Pons (tissue), 1 donor: Measurements from ENCODE around the gene SLC34A1.
"Not testable (repeated sequence)": the region's sequence is repeated elsewhere in the genome, so short reads cannot be mapped to it uniquely, and the experiment has no call there.

Source experiments
- DNase-seq: peaks from one replicate; pipeline ENCODE4 v3.0.0-alpha.2; 2016; ENCODE audit warnings: low spot score

Gene SLC34A1

DNA sequence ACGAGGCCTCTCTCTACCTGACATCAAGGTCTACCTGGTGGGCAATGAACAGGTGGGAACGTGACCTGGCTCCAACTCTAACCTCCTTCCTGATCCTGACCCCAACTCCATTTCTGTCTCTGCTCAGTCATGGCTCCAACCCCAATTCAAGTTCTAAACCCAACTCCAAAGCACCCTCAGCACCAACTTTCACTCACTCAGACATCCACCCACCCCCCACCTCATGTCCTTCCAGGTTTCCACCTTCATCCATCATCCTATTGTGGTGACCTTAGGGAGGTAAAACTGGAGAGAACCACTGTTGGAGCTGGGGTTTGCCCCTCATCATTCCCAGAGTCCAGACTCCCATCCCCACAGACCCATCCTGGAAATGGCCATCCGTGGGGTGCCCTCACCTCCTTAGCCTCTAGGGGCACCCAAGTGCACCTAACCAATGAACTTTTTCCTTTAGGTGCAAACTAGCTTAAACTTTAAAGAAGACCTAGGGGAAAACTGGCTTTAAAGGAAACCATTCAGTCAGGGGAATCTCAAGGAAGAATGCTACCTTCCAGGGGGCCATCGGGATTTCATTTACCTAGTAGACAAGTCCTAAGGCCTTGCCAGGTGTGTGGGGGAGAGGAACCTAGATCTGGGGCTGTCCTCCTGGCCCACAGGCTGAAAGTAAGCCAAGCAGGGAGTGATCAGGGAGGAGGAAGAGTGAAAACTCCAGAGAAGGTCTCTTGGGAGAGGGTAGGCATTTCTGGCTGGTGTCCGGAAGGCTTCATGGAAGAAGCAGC is 15.2 kb upstream of the SLC34A1 start:
- no peak for DNase-seq

DNA sequence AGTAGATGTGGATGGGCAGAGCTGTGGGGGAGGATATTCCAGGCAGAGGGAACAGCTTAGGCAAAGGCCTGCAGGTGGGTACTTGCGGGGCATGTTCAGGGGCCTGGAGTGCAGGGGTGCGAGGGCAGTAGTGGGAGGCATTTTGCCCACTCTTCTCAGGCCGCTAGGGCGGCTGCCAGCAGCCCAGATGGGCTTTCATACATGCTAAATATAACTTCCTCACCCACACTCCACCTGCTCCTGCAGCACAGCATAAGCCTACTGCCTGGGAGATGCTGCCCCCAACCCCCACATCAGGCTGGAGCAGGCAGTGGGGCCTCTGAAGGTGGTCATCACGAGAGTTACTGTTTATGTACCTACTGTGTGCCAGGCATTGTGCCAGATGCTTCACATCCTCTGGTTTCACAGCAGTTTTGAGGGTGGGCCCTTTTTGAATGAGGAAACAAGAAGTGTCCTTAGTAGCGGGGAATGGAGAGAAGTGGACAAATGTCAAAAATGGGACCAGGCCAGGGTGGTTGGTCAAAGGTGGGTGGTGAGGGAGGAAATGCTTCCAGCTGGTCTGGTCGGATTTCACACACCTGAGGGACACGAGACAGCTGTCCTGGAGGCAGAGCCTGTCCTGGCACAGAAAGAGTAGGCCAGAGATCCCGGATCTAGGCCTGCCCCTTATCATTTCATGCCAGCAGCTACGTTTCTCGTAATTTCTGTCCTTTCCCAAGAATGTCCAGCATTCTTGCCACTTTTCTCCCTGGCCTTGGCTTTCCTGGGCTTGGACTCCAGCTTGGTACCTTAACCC is 14.4 kb upstream of the SLC34A1 start:
- DNase-seq: no peak

- DNase-seq: no peak
Measured at GRCh38 chr5:177370488-177371119, 13.6 kb upstream of the SLC34A1 start.

DNA sequence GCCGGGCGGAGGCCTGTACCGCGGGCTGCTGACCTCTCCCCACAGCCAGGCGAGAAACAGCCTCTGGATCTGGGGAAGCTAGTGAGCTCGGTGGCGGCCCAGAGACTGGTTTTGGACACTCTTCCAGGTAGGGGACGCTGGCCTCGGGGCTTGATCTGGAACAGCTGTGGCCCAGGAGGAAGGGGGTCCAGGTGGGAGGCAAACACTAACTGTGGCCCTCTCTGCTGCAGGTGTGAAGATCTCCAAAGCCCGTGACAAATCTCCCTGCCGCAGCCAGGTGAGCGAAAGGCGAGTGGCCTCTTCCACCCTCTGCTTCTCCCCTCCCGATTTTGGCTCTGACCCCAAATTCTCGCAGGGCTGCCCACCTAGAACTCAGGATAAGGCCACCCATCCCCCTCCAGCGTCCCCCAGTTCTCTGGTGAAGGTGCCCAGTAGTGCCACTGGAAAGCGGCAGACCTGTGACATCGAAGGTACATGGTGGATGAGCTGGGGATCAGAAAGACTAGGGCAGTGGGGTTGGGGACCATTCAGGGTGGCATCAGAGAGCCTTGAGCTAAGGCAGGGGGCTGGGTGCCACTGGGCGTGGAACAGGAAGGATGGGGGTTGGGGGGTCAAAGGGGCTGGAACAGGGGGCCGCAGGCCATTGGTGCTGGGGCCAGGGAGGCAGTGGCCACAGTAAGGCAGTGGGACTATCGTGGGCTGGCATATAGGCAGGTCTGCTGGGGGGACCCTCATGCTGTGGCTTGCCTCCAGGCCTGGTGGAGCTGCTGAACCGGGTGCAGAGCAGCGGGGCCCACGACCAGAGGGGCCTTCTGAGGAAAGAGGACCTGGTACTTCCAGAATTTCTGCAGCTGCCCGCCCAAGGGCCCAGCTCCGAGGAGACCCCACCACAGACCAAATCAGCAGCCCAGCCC is 12.9 kb upstream of the SLC34A1 start:
- DNase-seq: no peak

DNA sequence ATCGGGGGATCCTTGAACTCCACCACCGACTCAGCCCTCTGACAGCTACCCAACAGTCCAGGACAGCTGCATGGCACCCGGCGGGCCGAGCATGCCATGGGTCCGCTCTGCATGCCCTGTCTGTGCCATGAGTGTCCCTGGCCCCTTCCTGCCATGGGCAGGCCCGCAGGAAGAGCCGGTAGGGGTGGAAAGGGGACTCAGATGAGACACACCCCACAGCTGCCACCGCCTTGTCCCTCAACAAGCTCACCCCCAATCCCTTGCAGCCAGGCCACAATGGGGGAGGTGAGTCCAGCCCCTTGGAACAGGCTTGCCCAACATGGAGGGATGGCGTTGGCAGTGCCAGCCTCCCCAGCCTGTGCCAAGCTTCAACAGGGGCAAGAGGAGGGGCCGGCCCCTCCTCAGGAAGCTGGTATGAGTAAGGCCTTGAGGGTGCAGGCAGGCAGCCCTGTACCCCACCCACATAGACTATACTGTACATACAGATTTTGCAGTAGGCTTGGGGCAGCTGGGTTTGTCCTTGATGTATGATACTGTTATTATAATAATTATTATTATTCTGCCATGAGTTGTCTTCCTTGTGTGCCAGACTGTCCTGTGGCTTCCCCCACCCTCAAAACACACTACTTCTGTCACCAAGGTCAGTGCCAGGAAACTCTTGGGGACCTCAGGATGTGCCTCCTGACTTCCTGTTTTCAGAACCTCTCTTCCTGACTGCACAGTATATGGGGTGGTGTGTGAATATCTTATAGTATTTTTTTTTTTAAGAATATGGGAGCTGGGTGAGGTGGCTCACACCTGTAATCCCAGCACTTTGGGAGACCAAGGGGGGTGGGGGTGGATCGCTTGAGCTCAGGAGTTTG is 12.0 kb upstream of the SLC34A1 start:
- DNase-seq: no peak

DNA sequence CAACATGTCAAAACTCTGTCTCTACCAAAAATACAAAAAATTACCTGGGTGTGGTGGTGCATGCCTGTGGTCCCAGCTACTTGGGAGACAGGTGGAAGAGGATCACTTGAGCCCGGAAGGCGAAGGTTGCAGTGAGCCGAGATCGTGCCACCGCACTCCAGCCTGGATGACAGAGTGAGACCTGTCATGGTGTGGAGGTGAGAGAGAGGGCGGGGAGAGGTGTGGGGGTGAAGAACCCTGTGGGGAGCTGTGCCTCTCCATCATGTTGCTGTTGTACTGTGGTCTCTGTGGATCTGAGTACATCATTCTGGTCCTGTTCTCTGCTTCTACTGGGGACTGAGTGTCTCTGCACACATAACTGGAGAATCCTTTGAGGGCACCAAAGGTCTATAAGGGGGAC is 11.3 kb upstream of the SLC34A1 start:
- DNase-seq: no peak

DNA sequence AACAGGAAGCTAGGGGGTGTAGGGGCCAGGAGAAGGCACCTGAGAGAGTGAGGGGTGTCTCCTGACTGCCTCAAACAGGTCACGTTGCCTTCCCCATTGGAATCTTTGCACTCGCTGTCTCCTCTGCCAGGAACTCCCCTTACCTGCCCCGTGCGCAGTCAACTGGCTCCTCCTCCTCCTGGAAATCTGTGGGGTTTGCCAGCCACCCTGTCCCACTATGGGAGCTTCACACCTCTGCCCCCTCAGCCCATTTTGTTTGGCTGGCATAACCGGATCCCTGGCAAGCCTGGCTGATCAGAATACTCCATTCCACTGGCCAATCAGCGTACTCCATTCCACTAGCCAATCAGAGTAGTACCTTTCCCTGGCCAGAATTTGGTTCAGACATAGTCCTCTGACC is 10.4 kb upstream of the SLC34A1 start:
- DNase-seq: no peak

DNA sequence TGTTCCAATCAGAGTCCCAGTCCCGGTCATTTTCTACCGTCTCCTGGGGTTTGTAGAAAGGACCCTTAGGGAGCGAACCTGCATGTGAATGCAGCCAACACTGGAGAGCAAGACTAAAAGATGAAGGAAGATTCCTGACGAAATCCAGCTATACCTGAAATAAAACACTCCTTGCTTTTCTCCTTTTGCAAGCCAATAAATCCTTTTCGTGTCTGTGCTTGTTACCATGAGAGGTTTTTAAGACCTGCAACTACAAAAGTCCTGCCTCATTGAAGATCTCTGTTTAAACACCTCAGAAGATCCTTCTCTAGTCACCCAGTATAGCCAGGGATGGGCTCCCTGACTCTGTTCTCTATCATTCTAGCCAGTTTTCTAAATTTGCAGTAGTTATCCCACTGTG is 10.0 kb upstream of the SLC34A1 start:
- no peak for DNase-seq

- not testable (repeated sequence) for DNase-seq
Measured at GRCh38 chr5:177375516-177375915, 8.7 kb upstream of the SLC34A1 start.

GRCh38 chr5:177376107-177376506 is 8.1 kb upstream of the SLC34A1 start:
- DNase-seq: no peak

DNA sequence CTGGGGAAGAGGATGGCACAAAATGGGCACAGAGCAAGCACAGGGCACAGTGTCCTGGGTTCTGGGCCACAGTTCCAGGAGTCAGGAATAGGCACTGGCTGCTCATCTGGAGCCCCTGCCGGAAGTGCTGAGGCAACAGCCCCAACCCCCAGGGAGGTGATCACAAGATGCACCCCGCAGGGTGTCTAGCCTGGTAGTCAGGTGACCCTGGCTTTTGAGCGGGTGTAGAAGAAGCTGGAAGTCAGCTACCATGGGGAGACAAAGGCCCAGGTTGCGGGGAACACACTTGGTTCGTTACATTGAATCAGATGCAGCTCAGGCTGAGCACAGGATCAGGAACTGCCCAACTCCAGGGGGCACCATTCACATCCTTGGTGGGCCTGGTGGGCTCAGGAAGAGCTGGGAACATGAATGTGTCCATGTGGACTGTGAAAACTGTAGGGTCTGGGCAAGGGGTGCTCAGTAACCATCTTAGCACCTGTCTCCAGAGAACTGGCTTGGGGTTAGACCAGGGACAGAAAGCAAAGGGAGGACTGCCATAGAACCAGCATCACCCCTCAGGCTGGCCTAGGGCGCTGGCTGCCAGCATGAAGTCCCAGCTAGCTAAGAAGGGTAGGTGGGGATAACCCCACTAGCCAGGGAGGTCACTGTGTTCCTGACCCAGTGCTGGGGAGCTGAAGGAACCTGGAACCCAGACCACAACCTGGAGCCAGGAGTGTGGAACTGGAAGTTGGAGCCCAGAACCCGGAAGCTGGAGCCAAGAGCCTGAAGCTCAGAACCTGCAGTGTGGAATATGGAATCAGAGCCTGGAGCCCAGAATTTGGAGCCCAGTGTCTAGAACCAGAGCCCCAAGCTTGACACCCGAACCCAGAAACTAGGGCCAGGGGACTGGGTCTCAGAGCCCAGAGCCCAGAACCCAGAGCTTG is 6.1 kb upstream of the SLC34A1 start:
- DNase-seq: no peak

GRCh38 chr5:177378884-177379883 is 5.0 kb upstream of the SLC34A1 start:
- no peak for DNase-seq

GRCh38 chr5:177380805-177381126 is 3.5 kb upstream of the SLC34A1 start:
- no peak for DNase-seq

DNA sequence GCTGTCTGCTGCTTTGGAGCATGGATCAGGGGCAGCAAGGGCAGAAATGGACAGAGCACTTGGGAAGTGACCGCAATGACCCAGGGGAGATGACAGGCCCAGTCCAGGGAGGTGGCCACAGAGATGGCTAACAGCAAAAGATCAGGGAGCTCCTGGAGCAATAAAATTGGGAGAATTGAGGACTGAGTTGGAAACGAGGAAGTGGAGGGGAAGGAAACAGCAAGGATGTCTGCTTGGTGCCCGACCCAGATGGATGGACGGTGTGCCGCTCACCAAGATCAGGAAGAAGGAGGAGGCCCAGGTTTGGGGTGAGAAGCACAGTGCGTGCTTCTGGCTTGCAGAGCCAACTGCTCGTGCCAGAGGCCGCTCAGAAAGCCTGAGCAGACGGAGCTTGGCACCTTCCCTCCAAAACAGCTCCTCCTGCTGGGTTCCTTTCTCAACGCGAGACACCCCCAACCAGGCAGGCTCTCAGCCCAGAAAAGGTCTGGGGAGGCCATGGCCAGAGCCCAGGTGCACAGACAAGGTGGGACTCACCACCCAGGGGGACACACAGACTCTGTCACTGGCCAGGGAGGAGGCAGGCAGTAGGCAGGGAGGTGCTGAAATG is 1.7 kb upstream of the SLC34A1 start:
- DNase-seq: no peak

DNA sequence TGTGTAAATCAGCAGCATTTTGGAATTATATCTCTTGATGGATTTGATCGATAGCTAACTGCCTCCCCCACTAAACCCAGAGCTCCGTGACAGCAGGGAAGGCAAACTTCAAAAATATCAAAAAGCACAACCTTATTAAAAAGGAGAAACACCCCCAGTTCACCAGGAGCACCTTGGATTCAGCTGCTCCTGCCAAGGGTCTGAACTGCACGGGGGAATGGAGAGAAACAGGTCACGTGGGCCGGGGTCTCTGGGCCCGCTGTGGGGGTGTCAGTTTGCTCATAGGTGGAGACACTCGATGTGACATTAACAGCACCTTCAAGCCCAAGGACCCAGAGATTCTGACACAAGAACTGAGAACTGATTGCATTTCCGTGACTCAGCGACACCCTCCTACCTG is 1.1 kb upstream of the SLC34A1 start:
- no peak for DNase-seq

- DNase-seq: no peak
Measured at GRCh38 chr5:177385720-177386119, 1.5 kb downstream of the SLC34A1 start.

DNA sequence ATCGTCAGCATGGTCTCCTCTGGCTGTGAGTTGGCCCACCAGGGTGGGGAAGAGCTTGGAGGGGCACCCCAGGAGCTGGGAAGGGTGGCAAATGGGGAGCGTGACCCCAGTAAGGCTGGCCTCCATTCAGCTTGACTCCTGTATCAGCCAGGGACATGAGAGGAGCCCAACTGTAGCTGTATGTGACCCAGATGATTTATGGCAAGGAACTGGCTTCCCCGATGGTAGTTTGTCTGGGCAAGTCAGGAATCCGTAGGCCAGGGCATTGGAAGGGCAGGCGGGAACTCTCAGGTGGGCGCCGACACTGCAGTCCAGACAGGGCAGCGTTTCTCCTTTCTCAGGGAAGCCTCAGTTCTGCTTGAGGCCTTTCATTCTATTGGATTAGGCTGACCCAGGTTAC is 2.3 kb downstream of the SLC34A1 start:
- no peak for DNase-seq

- no peak for DNase-seq
Measured at GRCh38 chr5:177387405-177387804, 3.2 kb downstream of the SLC34A1 start.
